H9 (cell line): ENCODE measurements around the gene GALNT2. TPM values are rescaled to one million over a fixed set of nuclear protein-coding genes. Genes with fewer than 3 reads are reported as not detected.

ENCODE experiments used
- DNase-seq: peaks from one replicate; pipeline ENCODE4 v3.0.0-alpha.2; 2017
- H2AFZ ChIP-seq: one replicate; pipeline ENCODE4 v1.6.1; 2013; ENCODE audit warnings: mild to moderate bottlenecking, low read length, control low read depth, moderate library complexity
- H2AK5ac ChIP-seq: 2 replicates; pipeline ENCODE4 v1.6.1; 2013; ENCODE audit warnings: low read length, control low read depth, mixed read lengths; ENCODE audit not compliant: insufficient read length
- H2BK120ac ChIP-seq: one replicate; pipeline ENCODE4 v1.6.1; 2013; ENCODE audit warnings: low read depth, mild to moderate bottlenecking, low read length, control low read depth, inconsistent platforms; ENCODE audit not compliant: poor library complexity, severe bottlenecking
- H2BK12ac ChIP-seq: 2 replicates; pipeline ENCODE4 v1.6.1; 2013; ENCODE audit warnings: low read length, control low read depth, mixed read lengths, low read depth; ENCODE audit not compliant: insufficient read length
- H2BK15ac ChIP-seq: 2 replicates; pipeline ENCODE4 v1.6.1; 2013; ENCODE audit warnings: low read depth, low read length, control low read depth
- H2BK20ac ChIP-seq: one replicate; pipeline ENCODE4 v1.6.1; 2013; ENCODE audit warnings: low read depth, mild to moderate bottlenecking, low read length, control low read depth, inconsistent platforms; ENCODE audit not compliant: poor library complexity, severe bottlenecking
- H2BK5ac ChIP-seq: 2 replicates; pipeline ENCODE4 v1.6.1; 2013; ENCODE audit warnings: low read length, control low read depth, mixed read lengths; ENCODE audit not compliant: insufficient read length
- H3K14ac ChIP-seq: 2 replicates; pipeline ENCODE4 v1.6.1; 2013; ENCODE audit warnings: low read length, control low read depth; ENCODE audit not compliant: insufficient read depth
- H3K18ac ChIP-seq: 2 replicates; pipeline ENCODE4 v1.6.1; 2013; ENCODE audit warnings: low read depth, mild to moderate bottlenecking, mixed read lengths, low read length, control low read depth; ENCODE audit not compliant: insufficient read length
- H3K23ac ChIP-seq: 2 replicates; pipeline ENCODE4 v1.6.1; 2013; ENCODE audit warnings: low read length, control low read depth, mixed read lengths, low read depth; ENCODE audit not compliant: insufficient read length
- H3K23me2 ChIP-seq: 2 replicates; pipeline ENCODE4 v1.6.1; 2013; ENCODE audit warnings: low read depth, mild to moderate bottlenecking, mixed read lengths, low read length, control low read depth; ENCODE audit not compliant: insufficient read length, poor library complexity, severe bottlenecking
- H3K27ac ChIP-seq: 2 replicates; pipeline ENCODE4 v1.5.1; 2013; ENCODE audit warnings: low read length, control low read depth, mixed read lengths, low read depth; ENCODE audit not compliant: insufficient read length
- H3K27me3 ChIP-seq: 2 replicates; pipeline ENCODE4 v1.6.1; 2013; ENCODE audit warnings: low read length, control low read depth, inconsistent platforms; ENCODE audit not compliant: insufficient read depth
- H3K4ac ChIP-seq: 2 replicates; pipeline ENCODE4 v1.6.1; 2013; ENCODE audit warnings: low read depth, mild to moderate bottlenecking, control low read depth, inconsistent platforms, low read length, moderate library complexity
- H3K4me1 ChIP-seq: 2 replicates; pipeline ENCODE4 v1.6.1; 2013; ENCODE audit warnings: low read length, control low read depth, inconsistent platforms; ENCODE audit not compliant: insufficient read depth
- H3K4me2 ChIP-seq: 2 replicates; pipeline ENCODE4 v1.6.1; 2013; ENCODE audit warnings: low read length, control low read depth, mixed read lengths; ENCODE audit not compliant: insufficient read length, insufficient read depth
- H3K56ac ChIP-seq: 2 replicates; pipeline ENCODE4 v1.6.1; 2013; ENCODE audit warnings: low read depth, mild to moderate bottlenecking, mixed read lengths, low read length, control low read depth; ENCODE audit not compliant: insufficient read length
- H3K79me1 ChIP-seq: 2 replicates; pipeline ENCODE4 v1.6.1; 2013; ENCODE audit warnings: low read depth, mild to moderate bottlenecking, moderate library complexity, low read length, control low read depth, inconsistent platforms; ENCODE audit not compliant: insufficient read depth, poor library complexity, severe bottlenecking
- H3K79me2 ChIP-seq: 2 replicates; pipeline ENCODE4 v1.6.1; 2013; ENCODE audit warnings: low read length, control low read depth, inconsistent platforms; ENCODE audit not compliant: insufficient read depth
- H3K9ac ChIP-seq: 2 replicates; pipeline ENCODE4 v1.6.1; 2013; ENCODE audit warnings: low read length, control low read depth, mixed read lengths; ENCODE audit not compliant: insufficient read length; ENCODE audit errors: extremely low read depth
- H3K9me3 ChIP-seq: one replicate; pipeline ENCODE4 v1.6.1; 2013; ENCODE audit warnings: low read depth, low read length, inconsistent platforms; ENCODE audit not compliant: control insufficient read depth
- H3T11ph ChIP-seq: one replicate; pipeline ENCODE4 v1.6.1; 2013; ENCODE audit warnings: mild to moderate bottlenecking, low read length, control low read depth, inconsistent platforms
- H4K20me1 ChIP-seq: one replicate; pipeline ENCODE4 v1.6.1; 2013; ENCODE audit not compliant: control insufficient read depth, insufficient read length, insufficient read depth
- H4K5ac ChIP-seq: 2 replicates; pipeline ENCODE4 v1.6.1; 2013; ENCODE audit warnings: low read depth, mild to moderate bottlenecking, mixed read lengths, low read length, control low read depth; ENCODE audit not compliant: insufficient read length
- H4K8ac ChIP-seq: replicated peaks from 2 replicates; pipeline ENCODE4 v1.6.1; 2013; ENCODE audit warnings: low read length, control low read depth, mixed read lengths, low read depth; ENCODE audit not compliant: insufficient read length
- H4K91ac ChIP-seq: 2 replicates; pipeline ENCODE4 v1.6.1; 2013; ENCODE audit warnings: low read depth, mild to moderate bottlenecking, moderate library complexity, mixed read lengths, low read length, control low read depth; ENCODE audit not compliant: insufficient read length
- H3K27ac Mint-ChIP-seq, 3 experiments: 2 replicates in 2 of 3; 3 replicates in 1 of 3; pipeline ENCODE4 v1.8.0; 2020 to 2021; ENCODE audit warnings: mixed read lengths in 3 of 3, mild to moderate bottlenecking in 1 of 3, moderate library complexity in 1 of 3
- H3K27me3 Mint-ChIP-seq: 2 replicates; pipeline ENCODE4 v1.8.0; 2021; ENCODE audit warnings: low read depth, mild to moderate bottlenecking, moderate library complexity, mixed read lengths
- H3K36me3 Mint-ChIP-seq, 3 experiments: 2 replicates in 2 of 3; 3 replicates in 1 of 3; pipeline ENCODE4 v1.8.0; 2020 to 2021; ENCODE audit warnings: low read depth in 3 of 3, mixed read lengths in 3 of 3; ENCODE audit not compliant: insufficient read depth in 1 of 3
- H3K4me1 Mint-ChIP-seq, 2 experiments: 2 replicates each; pipeline ENCODE4 v1.8.0; 2020; ENCODE audit warnings: mixed read lengths in 2 of 2
- H3K4me3 Mint-ChIP-seq, 2 experiments: 2 replicates in 1 of 2; 3 replicates in 1 of 2; pipeline ENCODE4 v1.8.0; 2020 to 2021; ENCODE audit warnings: mild to moderate bottlenecking in 2 of 2, mixed read lengths in 2 of 2, moderate library complexity in 1 of 2
- H3K9me3 Mint-ChIP-seq, 2 experiments: 2 replicates in 1 of 2; 3 replicates in 1 of 2; pipeline ENCODE4 v1.8.0; 2020; ENCODE audit warnings: mild to moderate bottlenecking in 2 of 2, mixed read lengths in 2 of 2, moderate library complexity in 1 of 2
- CTCF ChIP-seq: fragments of 200-600 bp; sonication (generic); conservative IDR thresholded peaks from 3 replicates; pipeline ENCODE4 v1.8.0; 2021; ENCODE audit warnings: antibody characterized with exemption, mild to moderate bottlenecking
- WGBS: extraction: QIAGEN DNeasy Blood & Tissue Kit; methylation state at CpG from one replicate; pipeline ENCODE4 v1.1.7; 2013; ENCODE audit warnings: missing lambda C conversion rate, low lambda C conversion rate, mixed read lengths; ENCODE audit not compliant: insufficient read length; ENCODE audit errors: extremely low coverage; 5-methylcytosine and 5-hydroxymethylcytosine counted together
- total RNA-seq: library from RNA; stranded (reverse); gene quantifications from 2 replicates; pipeline ENCODE4 v1.2.1, GENCODE V29; 2021

Gene GALNT2
- total RNA-seq, 1 experiment from 2014 or later = 57.6 TPM

- no peak overlapping the region for H2BK12ac ChIP-seq
- Mint-ChIP-seq H3K4me3 (no peak overlapping the region), H3K36me3 (peaks cover 39 to 58% (median 48%) of the 10 kb centered on the region in 3 experiments), H3K27me3 (no peaks in the 10 kb centered on the region), H3K27ac (no peak overlapping the region), H3K9me3 (no peaks in the 10 kb centered on the region; a peak in 1 of 5 replicates), H3K4me1 (peaks cover 11 to 12% of the 10 kb centered on the region in 2 experiments)
- H3K4ac ChIP-seq = no peak overlapping the region
- no peaks in the 10 kb centered on the region for H3K79me1 ChIP-seq
- H4K20me1 ChIP-seq = peaks cover 3% of the 10 kb centered on the region
- H2BK20ac ChIP-seq = no peak overlapping the region
- no peak overlapping the region for H2BK15ac ChIP-seq
- no peak overlapping the region for H4K5ac ChIP-seq
- no peak overlapping the region for H3K14ac ChIP-seq
- no peak overlapping the region for H4K91ac ChIP-seq
- no peak overlapping the region for H3K23ac ChIP-seq
- no peak for DNase-seq
- H3K9me3 ChIP-seq = no peaks in the 10 kb centered on the region
- H3K23me2 ChIP-seq = no peaks in the 10 kb centered on the region
- no peak overlapping the region for H3K27ac ChIP-seq
- H2BK5ac ChIP-seq = no peak overlapping the region
- no peak overlapping the region for H3K18ac ChIP-seq
- no peak overlapping the region for H4K8ac ChIP-seq
- no peak overlapping the region for H3T11ph ChIP-seq
- H3K79me2 ChIP-seq = no peaks in the 10 kb centered on the region
- H2AFZ ChIP-seq = no peak overlapping the region
- no peak overlapping the region for H2BK120ac ChIP-seq
- no peak for TF ChIP-seq CTCF
- WGBS = no CpG with 5 or more reads among the region's 9 CpGs
- H3K56ac ChIP-seq = no peak overlapping the region
- H3K4me1 ChIP-seq = peaks cover 2% of the 10 kb centered on the region; the same call in 1 of the 2 replicates
- H3K4me2 ChIP-seq = no peak overlapping the region
- no peak overlapping the region for H2AK5ac ChIP-seq
- no peaks in the 10 kb centered on the region for H3K27me3 ChIP-seq
- H3K9ac ChIP-seq = no peak overlapping the region
Measured at GRCh38 chr1:230323686-230324085, 256.6 kb downstream of the GALNT2 start.
